GM23338 (cell line): ENCODE results near the gene PLEKHG4. TPM values are rescaled to one million over a fixed set of nuclear protein-coding genes. Genes with fewer than 3 reads are reported as not detected.
A peak's percentile ranks its signal among the peaks of the same experiment; 100 is the strongest.

Experiments used
- ATAC-seq: fragments of 200-7000 bp; cut with Tn5 transposase; 3 replicates; pipeline ENCODE4 v1.9.1; 2020
- DNase-seq: peaks from one replicate; pipeline ENCODE4 v3.0.0-alpha.2; 2015; ENCODE audit warnings: low spot score
- H2AFZ ChIP-seq: fragments of 200-600 bp; sonication (generic); 2 replicates; pipeline ENCODE4 v1.8.0; 2016; ENCODE audit warnings: antibody characterized with exemption, mild to moderate bottlenecking, moderate library complexity
- H3F3A ChIP-seq: fragments of 200-600 bp; sonication (generic); replicated peaks from 2 replicates; pipeline ENCODE4 v1.8.0; 2017; ENCODE audit warnings: antibody characterized with exemption, mixed run types, low read depth
- H3K27ac ChIP-seq: fragments of 200-600 bp; sonication (generic); 2 replicates; pipeline ENCODE4 v1.6.1; 2016; ENCODE audit warnings: low read depth
- H3K27me3 ChIP-seq: fragments of 200-600 bp; sonication (generic); 2 replicates; pipeline ENCODE4 v1.8.0; 2016; ENCODE audit warnings: mild to moderate bottlenecking, mixed run types, moderate library complexity; ENCODE audit not compliant: insufficient read depth
- H3K36me3 ChIP-seq: fragments of 200-600 bp; sonication (generic); 2 replicates; pipeline ENCODE4 v1.8.0; 2016; ENCODE audit warnings: mild to moderate bottlenecking; ENCODE audit not compliant: insufficient read depth
- H3K4me1 ChIP-seq: fragments of 200-600 bp; sonication (generic); 2 replicates; pipeline ENCODE4 v1.8.0; 2016; ENCODE audit warnings: mild to moderate bottlenecking, moderate library complexity; ENCODE audit not compliant: insufficient read depth
- H3K4me2 ChIP-seq: fragments of 200-600 bp; sonication (generic); 2 replicates; pipeline ENCODE4 v1.7.1; 2017; ENCODE audit warnings: mixed run types
- H3K4me3 ChIP-seq: fragments of 200-600 bp; sonication (generic); 2 replicates; pipeline ENCODE4 v1.6.1; 2016; ENCODE audit warnings: mixed run types
- H3K79me2 ChIP-seq: fragments of 200-600 bp; sonication (generic); replicated peaks from 2 replicates; pipeline ENCODE4 v1.8.0; 2017; ENCODE audit warnings: mild to moderate bottlenecking; ENCODE audit not compliant: insufficient read depth
- H3K9me2 ChIP-seq: fragments of 200-600 bp; sonication (generic); 2 replicates; pipeline ENCODE4 v1.8.0; 2017; ENCODE audit not compliant: insufficient read depth
- H4K20me1 ChIP-seq: fragments of 200-600 bp; sonication (generic); replicated peaks from 2 replicates; pipeline ENCODE4 v1.8.0; 2017; ENCODE audit warnings: mild to moderate bottlenecking; ENCODE audit not compliant: insufficient read depth
- H3K27ac Mint-ChIP-seq: 2 replicates; pipeline ENCODE4 v1.8.0; 2020; ENCODE audit warnings: inconsistent platforms, mild to moderate bottlenecking, moderate library complexity, mixed read lengths
- H3K27me3 Mint-ChIP-seq: 3 replicates; pipeline ENCODE4 v1.8.0; 2022; ENCODE audit warnings: low read depth, mild to moderate bottlenecking, moderate library complexity, mixed read lengths, inconsistent platforms; ENCODE audit not compliant: insufficient read depth, poor library complexity
- H3K36me3 Mint-ChIP-seq: 3 replicates; pipeline ENCODE4 v1.8.0; 2021; ENCODE audit warnings: low read depth, mild to moderate bottlenecking, inconsistent platforms, moderate library complexity, mixed read lengths
- H3K4me1 Mint-ChIP-seq: 3 replicates; pipeline ENCODE4 v1.8.0; 2020; ENCODE audit warnings: mild to moderate bottlenecking, inconsistent platforms, mixed read lengths
- H3K4me3 Mint-ChIP-seq: 3 replicates; pipeline ENCODE4 v1.8.0; 2021; ENCODE audit warnings: moderate library complexity, mild to moderate bottlenecking, inconsistent platforms, mixed read lengths
- H3K9me3 Mint-ChIP-seq: 3 replicates; pipeline ENCODE4 v1.8.0; 2020; ENCODE audit warnings: moderate library complexity, mild to moderate bottlenecking, inconsistent platforms, mixed read lengths
- EZH2 ChIP-seq: fragments of 200-600 bp; sonication (generic); IDR thresholded peaks from one replicate; pipeline ENCODE4 v1.8.0; 2017; ENCODE audit warnings: antibody characterized with exemption, mild to moderate bottlenecking, low read depth; ENCODE audit not compliant: unreplicated experiment
- EZH2phosphoT487 ChIP-seq: fragments of 200-600 bp; sonication (generic); IDR thresholded peaks from one replicate; pipeline ENCODE4 v1.8.1; 2018; ENCODE audit warnings: antibody characterized with exemption; ENCODE audit not compliant: unreplicated experiment
- JUNB ChIP-seq: IDR thresholded peaks from one replicate; pipeline ENCODE4 v1.6.1; 2016; ENCODE audit warnings: antibody characterized with exemption; ENCODE audit not compliant: unreplicated experiment
- NANOG ChIP-seq: IDR thresholded peaks from 2 replicates; pipeline ENCODE4 v1.6.1; 2016; ENCODE audit warnings: antibody characterized with exemption, borderline replicate concordance
- POLR2AphosphoS5 ChIP-seq: IDR thresholded peaks from 2 replicates; pipeline ENCODE4 v1.6.1; 2016; ENCODE audit warnings: antibody characterized with exemption, low read depth
- polyA plus RNA-seq: library from polyadenylated mRNA; unstranded; fragments of >200 nt; fragmentation: Nextera tagmentation; extraction: Ambion mirVana; gene quantifications from 2 replicates; pipeline ENCODE4 v1.2.1, GENCODE V29; 2016
- total RNA-seq: library from RNA; depleted of rRNA; stranded (reverse); fragments of >200 nt; shearing (Covaris generic); gene quantifications from 2 replicates; pipeline ENCODE4 v1.2.3, GENCODE V29; 2014
- TF ChIP-seq, protein P1 (sequence below): IDR thresholded peaks from one replicate; pipeline ENCODE4 v1.6.1; 2018; ENCODE audit warnings: antibody characterized with exemption; ENCODE audit not compliant: unreplicated experiment
- TF ChIP-seq, protein P2 (sequence below): IDR thresholded peaks from 2 replicates; pipeline ENCODE4 v1.6.1; 2016; ENCODE audit warnings: antibody characterized with exemption
- TF ChIP-seq, protein P3 (sequence below): fragments of 250-450 bp; sonication (Bioruptor Pico); IDR thresholded peaks from 2 replicates; pipeline ENCODE4 v1.5.0; 2020; ENCODE audit warnings: mild to moderate bottlenecking, moderate library complexity

Gene PLEKHG4
- total and polyA plus RNA-seq, 2 experiments from 2014 or later = 3.2 to 10.3 TPM

DNA sequence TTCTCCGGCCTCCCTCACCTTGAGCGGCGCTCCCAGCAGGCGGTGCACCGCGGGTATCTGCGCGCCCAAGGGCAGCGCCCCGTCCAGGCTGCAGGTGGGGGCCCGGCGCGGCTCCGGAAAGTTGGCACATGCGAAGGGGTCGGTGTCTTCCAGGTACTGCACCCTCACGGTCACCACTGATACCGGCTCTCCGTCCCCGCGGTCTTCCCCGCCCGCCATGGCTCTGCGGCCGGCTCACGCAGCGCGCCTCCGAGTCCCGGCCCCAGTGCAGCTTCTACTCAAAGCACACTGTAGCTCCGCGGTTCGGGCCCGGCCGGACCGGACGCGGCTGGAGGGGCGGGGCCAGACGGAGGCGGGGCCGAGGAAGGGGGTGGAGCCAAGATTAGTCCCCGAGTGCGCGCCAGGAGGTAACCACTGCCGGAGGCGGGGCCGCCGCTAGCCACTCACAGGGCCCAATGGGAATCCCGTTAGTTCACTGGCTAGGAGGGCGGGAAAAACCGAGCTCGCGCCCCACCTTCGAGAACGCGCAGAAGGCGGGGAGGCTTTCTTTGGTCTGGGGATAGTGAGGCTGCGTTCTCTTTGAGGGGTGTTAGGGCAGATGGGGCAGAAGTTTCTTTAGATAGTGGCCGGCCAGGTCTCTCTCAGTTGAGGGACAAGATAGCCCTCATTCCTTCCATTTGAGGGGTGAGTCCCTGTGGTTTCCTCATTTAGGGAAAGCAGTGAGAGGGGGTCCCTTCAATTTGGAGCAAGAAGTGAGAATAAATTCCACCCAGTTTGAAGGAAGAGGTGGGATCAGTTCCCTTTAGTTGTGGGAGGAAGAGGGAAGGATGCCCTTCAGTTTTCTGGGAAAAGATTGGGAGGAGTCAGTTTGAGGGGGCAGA, 31.9 kb upstream of the PLEKHG4 start, which contains the start of gene FHOD1:
Gene FHOD1 (minus strand): TSS at position 290 of the 881 bp plus-strand sequence. CDS start 71 bp downstream, at position 219.
- H3K4me1 Mint-ChIP-seq = peaks cover 42% of the 10 kb centered on the region
- Histone ChIP-seq H3K4me3 (peak within 1 kb of the TSS; percentile 89), H2AFZ (peak within 1 kb of the TSS; percentile 97), H3F3A (peaks cover 18% of the 10 kb centered on the region), H3K4me1 (peaks cover 23% of the 10 kb centered on the region), H3K4me2 (peak within 1 kb of the TSS; percentile 94), H4K20me1 (no peaks in the 10 kb centered on the region; the same call in 1 of the 2 replicates), H3K9me2 (no peaks in the 10 kb centered on the region), H3K27me3 (peaks cover 34% of the 10 kb centered on the region), H3K79me2 (peaks cover 30% of the 10 kb centered on the region), H3K36me3 (no peaks in the 10 kb centered on the region; the same call in 1 of the 2 replicates), H3K27ac (peak within 1 kb of the TSS; percentile 94)
- peak within 1 kb of the TSS; percentile 90 for H3K4me3 Mint-ChIP-seq
- H3K27ac Mint-ChIP-seq = peak within 1 kb of the TSS; percentile 97
- ATAC-seq (peak; percentile 47), DNase-seq (peak; percentile 98)
- H3K36me3 Mint-ChIP-seq = peaks cover 5% of the 10 kb centered on the region; the same call in 2 of the 3 replicates
- H3K9me3 Mint-ChIP-seq = no peaks in the 10 kb centered on the region; the same call in 2 of the 3 replicates
- TF ChIP-seq JUNB (no peak), POLR2AphosphoS5 (peak; percentile 80), NANOG (no peak), EZH2 (no peak)
- TF ChIP-seq, protein P1, sequence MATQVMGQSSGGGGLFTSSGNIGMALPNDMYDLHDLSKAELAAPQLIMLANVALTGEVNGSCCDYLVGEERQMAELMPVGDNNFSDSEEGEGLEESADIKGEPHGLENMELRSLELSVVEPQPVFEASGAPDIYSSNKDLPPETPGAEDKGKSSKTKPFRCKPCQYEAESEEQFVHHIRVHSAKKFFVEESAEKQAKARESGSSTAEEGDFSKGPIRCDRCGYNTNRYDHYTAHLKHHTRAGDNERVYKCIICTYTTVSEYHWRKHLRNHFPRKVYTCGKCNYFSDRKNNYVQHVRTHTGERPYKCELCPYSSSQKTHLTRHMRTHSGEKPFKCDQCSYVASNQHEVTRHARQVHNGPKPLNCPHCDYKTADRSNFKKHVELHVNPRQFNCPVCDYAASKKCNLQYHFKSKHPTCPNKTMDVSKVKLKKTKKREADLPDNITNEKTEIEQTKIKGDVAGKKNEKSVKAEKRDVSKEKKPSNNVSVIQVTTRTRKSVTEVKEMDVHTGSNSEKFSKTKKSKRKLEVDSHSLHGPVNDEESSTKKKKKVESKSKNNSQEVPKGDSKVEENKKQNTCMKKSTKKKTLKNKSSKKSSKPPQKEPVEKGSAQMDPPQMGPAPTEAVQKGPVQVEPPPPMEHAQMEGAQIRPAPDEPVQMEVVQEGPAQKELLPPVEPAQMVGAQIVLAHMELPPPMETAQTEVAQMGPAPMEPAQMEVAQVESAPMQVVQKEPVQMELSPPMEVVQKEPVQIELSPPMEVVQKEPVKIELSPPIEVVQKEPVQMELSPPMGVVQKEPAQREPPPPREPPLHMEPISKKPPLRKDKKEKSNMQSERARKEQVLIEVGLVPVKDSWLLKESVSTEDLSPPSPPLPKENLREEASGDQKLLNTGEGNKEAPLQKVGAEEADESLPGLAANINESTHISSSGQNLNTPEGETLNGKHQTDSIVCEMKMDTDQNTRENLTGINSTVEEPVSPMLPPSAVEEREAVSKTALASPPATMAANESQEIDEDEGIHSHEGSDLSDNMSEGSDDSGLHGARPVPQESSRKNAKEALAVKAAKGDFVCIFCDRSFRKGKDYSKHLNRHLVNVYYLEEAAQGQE = no peak
- H3K27me3 Mint-ChIP-seq = peaks cover 31% of the 10 kb centered on the region

DNA sequence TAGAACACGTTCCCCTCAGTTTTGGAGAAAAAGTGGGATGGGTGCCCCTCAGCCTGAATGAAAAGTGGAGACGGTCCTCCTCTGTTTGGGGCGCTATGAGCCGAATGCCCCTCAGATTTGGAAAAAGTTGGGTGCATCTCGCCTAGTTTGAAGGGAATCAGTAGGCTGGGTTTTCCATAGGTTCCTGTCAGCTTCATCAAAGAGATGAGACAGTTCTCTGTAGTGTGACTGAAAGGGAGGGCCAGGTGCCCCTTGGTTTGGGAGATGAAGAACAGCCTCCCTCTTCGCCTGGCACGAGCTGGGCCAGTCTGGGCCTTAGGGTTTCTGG, 31.3 kb upstream of the PLEKHG4 start:
- DNase-seq (no peak), ATAC-seq (peak; percentile 1)
- Histone ChIP-seq H3K27ac (no peak overlapping the region), H3K9me2 (no peaks in the 10 kb centered on the region), H3K4me1 (peaks cover 23% of the 10 kb centered on the region), H2AFZ (peak overlapping the region; percentile 97; the same call in 1 of the 2 replicates), H3F3A (peaks cover 18% of the 10 kb centered on the region), H3K36me3 (no peaks in the 10 kb centered on the region; the same call in 1 of the 2 replicates), H3K4me3 (peak overlapping the region; percentile 89), H3K4me2 (peak overlapping the region; percentile 94), H3K79me2 (peaks cover 26% of the 10 kb centered on the region), H3K27me3 (peaks cover 34% of the 10 kb centered on the region), H4K20me1 (no peaks in the 10 kb centered on the region; the same call in 1 of the 2 replicates)
- Mint-ChIP-seq H3K27me3 (peaks cover 28% of the 10 kb centered on the region), H3K36me3 (peaks cover 5% of the 10 kb centered on the region; the same call in 2 of the 3 replicates), H3K27ac (no peak overlapping the region), H3K9me3 (no peaks in the 10 kb centered on the region), H3K4me3 (peak overlapping the region; percentile 90), H3K4me1 (peaks cover 39% of the 10 kb centered on the region)
- no peak for TF ChIP-seq EZH2phosphoT487
- TF ChIP-seq, protein P2, sequence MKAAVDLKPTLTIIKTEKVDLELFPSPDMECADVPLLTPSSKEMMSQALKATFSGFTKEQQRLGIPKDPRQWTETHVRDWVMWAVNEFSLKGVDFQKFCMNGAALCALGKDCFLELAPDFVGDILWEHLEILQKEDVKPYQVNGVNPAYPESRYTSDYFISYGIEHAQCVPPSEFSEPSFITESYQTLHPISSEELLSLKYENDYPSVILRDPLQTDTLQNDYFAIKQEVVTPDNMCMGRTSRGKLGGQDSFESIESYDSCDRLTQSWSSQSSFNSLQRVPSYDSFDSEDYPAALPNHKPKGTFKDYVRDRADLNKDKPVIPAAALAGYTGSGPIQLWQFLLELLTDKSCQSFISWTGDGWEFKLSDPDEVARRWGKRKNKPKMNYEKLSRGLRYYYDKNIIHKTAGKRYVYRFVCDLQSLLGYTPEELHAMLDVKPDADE = no peak
- TF ChIP-seq, protein P3, sequence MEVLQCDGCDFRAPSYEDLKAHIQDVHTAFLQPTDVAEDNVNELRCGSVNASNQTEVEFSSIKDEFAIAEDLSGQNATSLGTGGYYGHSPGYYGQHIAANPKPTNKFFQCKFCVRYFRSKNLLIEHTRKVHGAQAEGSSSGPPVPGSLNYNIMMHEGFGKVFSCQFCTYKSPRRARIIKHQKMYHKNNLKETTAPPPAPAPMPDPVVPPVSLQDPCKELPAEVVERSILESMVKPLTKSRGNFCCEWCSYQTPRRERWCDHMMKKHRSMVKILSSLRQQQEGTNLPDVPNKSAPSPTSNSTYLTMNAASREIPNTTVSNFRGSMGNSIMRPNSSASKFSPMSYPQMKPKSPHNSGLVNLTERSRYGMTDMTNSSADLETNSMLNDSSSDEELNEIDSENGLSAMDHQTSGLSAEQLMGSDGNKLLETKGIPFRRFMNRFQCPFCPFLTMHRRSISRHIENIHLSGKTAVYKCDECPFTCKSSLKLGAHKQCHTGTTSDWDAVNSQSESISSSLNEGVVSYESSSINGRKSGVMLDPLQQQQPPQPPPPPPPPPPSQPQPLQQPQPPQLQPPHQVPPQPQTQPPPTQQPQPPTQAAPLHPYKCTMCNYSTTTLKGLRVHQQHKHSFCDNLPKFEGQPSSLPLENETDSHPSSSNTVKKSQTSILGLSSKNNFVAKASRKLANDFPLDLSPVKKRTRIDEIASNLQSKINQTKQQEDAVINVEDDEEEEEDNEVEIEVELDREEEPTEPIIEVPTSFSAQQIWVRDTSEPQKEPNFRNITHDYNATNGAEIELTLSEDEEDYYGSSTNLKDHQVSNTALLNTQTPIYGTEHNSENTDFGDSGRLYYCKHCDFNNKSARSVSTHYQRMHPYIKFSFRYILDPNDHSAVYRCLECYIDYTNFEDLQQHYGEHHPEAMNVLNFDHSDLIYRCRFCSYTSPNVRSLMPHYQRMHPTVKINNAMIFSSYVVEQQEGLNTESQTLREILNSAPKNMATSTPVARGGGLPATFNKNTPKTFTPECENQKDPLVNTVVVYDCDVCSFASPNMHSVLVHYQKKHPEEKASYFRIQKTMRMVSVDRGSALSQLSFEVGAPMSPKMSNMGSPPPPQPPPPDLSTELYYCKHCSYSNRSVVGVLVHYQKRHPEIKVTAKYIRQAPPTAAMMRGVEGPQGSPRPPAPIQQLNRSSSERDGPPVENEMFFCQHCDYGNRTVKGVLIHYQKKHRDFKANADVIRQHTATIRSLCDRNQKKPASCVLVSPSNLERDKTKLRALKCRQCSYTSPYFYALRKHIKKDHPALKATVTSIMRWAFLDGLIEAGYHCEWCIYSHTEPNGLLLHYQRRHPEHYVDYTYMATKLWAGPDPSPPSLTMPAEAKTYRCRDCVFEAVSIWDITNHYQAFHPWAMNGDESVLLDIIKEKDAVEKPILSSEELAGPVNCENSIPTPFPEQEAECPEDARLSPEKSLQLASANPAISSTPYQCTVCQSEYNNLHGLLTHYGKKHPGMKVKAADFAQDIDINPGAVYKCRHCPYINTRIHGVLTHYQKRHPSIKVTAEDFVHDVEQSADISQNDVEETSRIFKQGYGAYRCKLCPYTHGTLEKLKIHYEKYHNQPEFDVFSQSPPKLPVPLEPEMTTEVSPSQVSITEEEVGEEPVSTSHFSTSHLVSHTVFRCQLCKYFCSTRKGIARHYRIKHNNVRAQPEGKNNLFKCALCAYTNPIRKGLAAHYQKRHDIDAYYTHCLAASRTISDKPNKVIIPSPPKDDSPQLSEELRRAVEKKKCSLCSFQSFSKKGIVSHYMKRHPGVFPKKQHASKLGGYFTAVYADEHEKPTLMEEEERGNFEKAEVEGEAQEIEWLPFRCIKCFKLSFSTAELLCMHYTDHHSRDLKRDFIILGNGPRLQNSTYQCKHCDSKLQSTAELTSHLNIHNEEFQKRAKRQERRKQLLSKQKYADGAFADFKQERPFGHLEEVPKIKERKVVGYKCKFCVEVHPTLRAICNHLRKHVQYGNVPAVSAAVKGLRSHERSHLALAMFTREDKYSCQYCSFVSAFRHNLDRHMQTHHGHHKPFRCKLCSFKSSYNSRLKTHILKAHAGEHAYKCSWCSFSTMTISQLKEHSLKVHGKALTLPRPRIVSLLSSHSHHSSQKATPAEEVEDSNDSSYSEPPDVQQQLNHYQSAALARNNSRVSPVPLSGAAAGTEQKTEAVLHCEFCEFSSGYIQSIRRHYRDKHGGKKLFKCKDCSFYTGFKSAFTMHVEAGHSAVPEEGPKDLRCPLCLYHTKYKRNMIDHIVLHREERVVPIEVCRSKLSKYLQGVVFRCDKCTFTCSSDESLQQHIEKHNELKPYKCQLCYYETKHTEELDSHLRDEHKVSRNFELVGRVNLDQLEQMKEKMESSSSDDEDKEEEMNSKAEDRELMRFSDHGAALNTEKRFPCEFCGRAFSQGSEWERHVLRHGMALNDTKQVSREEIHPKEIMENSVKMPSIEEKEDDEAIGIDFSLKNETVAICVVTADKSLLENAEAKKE (CRISPR knock-in tag) = no peak
- no peak for TF ChIP-seq NANOG
